GM19043 (cell line): ENCODE results near the gene AFAP1L1.
A peak's percentile ranks its signal among the peaks of the same experiment; 100 is the strongest.
"Not testable (repeated sequence)": the region's sequence is repeated elsewhere in the genome, so short reads cannot be mapped to it uniquely, and the experiment has no call there.

ENCODE experiments used
- ATAC-seq: cut with Tn5 transposase; IDR thresholded peaks from one replicate; pipeline ENCODE4 v1.9.1; 2021; ENCODE audit warnings: low read depth; ENCODE audit not compliant: unreplicated experiment

The AFAP1L1 gene

DNA sequence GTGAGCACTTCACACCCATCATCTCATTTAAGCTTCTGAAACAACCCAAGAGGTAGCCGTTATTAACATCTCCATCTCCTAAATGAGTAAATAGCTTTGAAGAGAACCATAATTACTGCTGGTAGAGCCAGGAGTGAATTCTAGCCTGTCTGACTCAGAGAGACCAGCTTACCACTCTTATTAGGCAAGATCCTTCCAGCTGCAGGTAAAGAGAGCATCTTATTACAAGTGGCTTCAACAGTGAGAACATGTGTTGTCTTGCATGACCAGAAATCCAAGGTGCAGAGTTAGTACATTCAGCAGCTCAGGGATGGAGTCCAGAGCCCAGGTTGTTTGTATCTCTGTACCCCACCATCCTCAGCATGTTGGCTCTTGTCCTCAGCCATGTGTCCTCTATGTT, 10.9 kb upstream of the AFAP1L1 start:
- no peak for ATAC-seq

DNA sequence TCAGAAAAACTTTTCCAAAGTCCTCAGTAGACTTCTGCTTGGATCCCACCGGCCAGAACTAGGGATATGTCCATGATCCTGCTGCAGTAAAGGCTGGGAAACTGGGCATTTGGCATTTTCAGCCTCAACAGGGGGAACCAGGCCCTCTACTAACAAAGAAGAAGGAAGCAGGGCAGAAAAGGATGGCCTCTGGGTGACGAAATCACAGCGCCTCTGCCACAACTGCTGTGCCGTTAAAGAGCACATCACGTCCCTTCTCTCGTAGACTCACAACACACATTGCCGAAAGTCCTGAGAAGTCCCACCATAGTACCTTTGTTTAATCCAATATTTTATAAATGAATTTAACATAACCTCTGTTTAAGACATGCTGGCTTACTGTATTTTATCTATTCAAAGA, 10.4 kb upstream of the AFAP1L1 start:
- ATAC-seq, result no peak

DNA sequence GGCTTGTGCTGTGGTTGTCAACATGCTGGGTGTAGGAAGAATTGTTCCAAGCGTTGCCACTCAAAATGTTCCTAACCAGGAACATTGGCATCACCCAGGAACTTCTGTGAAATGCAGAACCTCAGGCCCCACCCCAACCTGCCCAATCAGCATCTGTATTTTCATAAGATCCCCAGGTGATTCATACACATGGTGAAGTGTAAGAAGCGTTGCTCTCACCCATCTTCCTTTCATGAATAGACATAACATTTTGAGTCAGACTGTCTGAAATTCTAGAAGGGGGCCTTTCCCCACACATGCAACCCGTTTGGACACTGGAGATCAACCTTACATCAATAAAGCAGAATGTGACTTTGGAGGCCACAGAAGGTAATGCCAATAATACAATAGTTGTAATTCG, 9.3 kb upstream of the AFAP1L1 start:
- no peak for ATAC-seq

DNA sequence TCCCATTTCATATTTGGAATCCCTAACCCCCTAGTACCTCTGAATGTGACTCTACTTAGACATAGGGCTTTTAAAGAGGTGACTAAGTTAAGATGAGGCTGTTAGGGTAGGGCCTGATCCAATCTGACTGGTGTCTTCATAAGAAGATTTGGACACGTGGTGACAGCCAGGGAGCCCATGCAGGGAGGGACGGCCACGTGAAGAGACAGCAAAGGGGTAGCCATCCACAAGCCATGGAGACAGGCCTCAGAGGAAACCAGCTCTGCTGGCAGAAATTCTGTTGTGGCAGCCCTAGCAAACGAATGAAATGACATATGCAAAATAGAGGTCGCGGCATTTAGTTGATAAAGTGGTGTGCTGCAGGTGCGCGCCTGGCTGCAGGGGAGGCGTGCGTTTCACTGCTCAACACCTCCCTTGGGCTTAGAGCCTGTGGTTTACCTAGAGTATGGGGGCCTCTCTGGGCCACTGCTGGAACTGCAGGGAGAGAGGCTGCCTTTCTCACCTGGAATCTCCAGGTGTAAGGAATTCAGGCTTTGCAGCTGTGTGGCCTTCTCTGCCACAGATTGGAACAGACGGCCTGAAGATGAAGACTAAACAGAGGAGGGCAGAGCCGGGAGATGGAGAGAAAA, 7.1 kb upstream of the AFAP1L1 start:
- ATAC-seq, result peak; percentile 84

DNA sequence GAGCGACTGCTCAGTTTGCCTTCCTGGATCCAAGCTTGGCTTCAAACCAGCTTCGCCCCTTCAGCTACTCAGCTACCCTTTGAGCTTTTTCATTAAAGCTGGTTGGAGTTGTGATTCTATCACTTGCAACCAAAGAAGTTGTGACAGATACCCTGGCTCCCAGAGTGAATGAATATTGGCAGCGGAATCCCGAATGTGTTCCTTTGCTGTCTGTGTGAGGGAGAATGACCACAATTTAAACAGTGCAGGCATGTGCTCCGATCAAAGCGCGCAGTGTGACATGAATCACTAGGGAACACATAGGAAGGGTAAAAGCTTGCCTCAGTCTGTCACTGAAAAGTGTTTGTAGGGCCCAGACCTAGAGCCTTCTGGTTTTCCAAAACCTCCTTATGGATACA, 6.6 kb upstream of the AFAP1L1 start:
- ATAC-seq, result no peak

DNA sequence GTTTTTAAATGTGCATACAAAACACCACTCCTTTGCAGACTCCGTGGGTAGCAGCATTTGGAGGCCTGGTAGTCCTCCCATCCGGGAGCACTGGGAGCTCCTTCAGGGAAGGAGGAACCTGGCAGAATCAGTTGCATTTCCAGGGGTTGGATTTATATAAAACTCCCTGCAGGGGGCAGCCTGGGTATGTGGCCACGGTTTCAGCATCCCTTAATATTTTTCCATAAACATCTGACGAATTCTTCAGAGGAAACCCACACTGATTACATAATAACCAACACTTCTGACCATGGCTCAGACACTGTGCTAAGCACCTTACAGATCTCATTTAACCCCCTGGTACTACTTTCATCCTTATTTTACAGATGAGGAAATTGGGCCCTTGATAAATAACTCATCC, 6.1 kb upstream of the AFAP1L1 start:
- no peak for ATAC-seq

DNA sequence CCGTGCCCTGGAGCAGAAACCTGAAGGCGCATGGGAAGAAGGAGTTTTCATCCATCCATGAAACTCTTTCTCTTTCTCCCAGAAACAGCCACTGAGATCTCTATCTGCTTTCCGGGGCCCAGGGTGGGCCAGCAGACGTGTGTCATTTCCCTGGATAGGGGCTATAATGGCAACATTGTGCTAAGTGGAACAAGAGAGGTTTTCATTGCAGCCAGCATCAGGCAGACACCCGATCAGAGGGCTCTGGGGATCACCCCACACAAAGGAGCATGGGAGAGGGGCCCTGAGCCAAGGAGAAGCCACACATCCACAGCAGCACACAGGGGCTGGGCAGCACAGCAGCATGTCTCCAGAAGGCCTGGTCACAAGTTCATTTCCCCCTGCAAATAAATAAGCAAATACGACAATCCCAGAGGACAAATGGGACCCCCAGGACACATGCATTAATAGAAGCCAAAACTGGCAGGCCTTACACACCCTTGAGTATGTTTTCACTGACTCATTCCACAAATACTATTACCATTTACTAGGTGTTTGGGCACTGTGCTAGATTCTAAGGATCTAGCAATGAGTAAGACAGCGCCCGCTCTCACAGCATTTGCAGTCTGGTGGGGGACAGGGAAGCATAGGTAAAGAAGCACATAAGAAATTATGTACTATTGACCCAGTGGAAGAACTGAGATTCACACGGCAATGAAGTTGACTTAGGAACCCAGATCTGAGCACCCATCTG, 4.3 kb upstream of the AFAP1L1 start:
- ATAC-seq, result no peak

- no peak for ATAC-seq
Observed at GRCh38 chr5:149268928-149269557, 2.6 kb upstream of the AFAP1L1 start.

DNA sequence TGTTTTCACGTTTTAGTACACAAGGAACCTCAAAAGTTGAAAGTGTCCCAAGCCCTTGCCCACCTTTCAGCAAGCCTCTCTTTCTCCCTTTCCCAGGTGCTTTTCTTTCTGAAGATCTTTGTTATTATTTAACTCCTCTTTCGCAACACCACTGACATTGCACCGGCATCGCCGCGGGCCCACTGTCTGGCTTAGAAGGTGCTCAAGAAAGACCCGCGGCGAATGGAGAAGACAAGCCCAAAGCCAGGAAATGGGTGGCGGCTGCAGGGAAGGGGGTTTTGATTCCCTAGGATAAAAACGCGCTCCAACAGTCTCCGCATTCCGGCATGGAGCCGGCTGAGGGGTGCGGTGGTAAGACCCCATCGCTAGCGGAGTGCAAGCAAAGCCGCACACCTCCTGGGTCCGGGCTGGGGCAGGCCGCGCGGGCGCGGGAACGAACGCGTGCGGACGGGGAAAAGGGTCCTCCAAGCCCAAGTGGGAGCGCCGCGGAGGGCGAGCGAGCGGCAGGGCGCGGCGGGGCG, 404 bp upstream of the AFAP1L1 start:
- no peak for ATAC-seq

GRCh38 chr5:149272781-149273180, 1.1 kb downstream of the AFAP1L1 start:
- not testable (repeated sequence) for ATAC-seq

DNA sequence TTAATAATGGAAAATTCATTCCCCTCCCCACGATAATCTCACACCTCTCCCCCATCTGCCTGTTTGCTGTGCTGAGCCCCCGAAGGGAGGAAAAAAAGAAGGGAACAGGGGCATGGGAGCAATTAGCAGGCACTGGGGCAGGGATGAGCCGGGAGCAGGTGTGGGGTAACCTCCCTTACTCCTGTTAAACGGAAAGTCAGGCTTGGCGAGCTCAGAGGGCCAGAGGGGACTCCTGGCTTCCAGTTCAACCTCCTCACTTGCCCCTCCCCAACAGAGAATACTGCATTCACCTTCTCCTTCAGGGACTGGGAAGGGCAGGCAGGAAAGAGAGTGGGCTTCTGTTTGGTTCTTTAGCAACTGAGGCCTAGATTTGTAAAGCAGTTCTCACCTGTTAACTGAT, 1.6 kb downstream of the AFAP1L1 start:
- no peak for ATAC-seq

DNA sequence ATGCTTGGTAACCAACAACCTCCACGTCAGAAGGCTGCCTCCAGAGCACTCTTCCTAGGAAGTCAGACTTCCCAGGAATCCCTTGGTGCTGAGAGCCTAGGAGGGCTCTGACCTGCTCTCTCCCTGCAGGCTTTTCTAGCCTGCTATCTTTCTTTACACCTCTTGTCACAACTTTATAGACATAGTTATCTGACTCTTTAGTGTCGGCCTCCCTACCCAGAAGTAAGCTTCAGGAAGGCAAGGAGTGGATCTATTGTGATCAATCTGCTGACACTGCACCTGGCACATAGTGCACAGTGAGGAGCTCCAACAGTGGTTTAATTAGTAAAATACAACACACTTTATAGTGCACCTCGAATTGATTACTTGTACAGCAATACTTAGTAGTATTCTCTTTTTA, 2.3 kb downstream of the AFAP1L1 start:
- no peak for ATAC-seq

- no peak for ATAC-seq
Observed at GRCh38 chr5:149274939-149275338, 3.3 kb downstream of the AFAP1L1 start.

DNA sequence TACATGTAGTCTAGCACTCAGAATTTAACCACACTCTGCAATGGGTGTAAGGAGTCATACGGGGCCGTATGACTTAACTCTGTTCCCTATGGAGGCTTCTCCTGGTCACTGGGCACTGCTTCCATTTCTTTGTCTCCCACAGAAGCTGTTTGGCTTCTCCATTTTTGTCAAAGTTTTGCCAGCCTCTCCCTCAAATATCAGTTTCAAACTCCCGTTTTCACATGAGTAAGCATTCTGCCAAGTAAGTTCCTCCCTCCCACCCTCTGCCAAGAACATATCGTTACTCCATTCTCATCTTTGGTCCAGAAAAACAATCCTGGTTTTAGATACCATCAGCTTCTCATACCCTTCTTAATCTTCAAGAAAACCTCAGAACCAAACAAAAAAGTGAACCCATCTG, 6.1 kb downstream of the AFAP1L1 start:
- ATAC-seq, result no peak

DNA sequence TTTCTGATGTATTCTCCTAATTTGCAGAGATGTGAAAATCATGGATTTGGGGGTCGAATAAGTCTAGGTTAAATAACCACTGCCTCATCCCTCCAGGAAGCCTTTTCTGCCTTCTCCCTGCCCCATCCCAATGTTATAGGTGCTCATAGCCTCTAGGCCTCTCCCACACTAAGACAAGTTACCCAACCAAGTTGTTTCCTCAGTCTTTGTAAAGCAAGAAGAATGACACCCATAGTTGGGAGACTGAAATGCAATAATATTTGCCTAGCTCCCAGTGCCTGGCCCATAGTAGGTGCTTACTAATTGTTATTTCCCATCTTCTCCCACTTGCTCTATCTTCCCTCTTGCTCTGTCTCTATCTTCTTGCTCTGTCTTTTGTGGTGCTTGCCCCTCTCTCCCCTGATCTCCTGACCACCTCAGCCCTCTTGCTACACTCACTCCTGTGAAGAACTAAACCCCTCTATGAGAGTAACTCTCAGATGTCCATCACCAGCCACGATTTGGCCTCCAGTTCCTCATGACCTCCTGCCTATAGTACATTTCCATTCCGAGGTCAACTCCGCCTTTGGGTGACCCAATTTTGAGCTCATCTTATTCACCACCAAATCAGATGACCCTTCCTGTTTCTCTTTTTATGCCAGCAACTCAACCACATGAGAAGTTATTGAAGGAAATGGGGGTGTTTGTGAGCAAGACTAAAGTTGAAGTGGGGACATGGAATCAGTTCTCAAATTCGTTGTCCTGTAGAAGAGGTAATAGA, 7.0 kb downstream of the AFAP1L1 start:
- ATAC-seq, result no peak

GRCh38 chr5:149279661-149280060, 8.0 kb downstream of the AFAP1L1 start:
- no peak for ATAC-seq

DNA sequence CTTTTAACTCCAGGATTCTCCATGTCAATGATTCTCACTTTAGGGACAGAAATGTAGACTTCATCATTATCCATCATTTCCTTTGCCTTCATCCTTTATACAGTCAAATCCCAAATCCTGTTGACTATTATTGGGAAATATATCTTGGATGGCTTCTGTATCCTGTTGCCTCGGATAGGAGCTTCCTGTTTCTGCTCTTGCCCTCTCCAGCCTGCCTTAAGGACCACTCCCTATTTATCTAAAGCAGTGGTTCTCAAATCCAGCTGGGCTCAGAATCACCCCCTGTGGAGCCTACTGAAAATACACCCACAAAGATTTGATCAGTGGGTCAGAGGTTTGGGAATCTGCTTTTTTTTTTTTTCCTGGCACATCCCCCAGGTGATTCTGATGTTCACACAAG, 8.5 kb downstream of the AFAP1L1 start:
- no peak for ATAC-seq

DNA sequence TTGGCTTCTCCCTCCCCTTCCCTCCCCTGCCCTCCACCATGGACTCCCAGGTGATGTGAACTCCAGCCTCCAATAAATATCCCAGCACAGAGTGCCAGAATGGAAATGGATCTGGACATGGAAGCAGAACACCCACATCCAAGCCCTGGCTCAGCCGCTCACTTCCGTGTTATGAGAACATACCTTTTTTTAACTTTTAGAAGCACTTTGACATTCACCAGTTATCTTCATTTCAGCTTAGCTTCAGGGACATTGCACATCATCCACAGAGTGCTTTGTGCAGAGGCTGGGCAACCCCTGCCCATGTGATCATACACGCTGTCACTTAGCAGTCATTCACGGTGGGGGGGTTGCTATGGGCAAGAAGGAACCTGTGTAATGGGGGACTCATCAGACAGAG, 9.1 kb downstream of the AFAP1L1 start:
- ATAC-seq, result no peak

GRCh38 chr5:149282027-149282965, 10.6 kb downstream of the AFAP1L1 start:
- ATAC-seq, result no peak

- no peak for ATAC-seq
Observed at GRCh38 chr5:149282966-149283332, 11.3 kb downstream of the AFAP1L1 start.
